BLaER1 (cell line): ENCODE results near the gene LDAH.

ENCODE experiments used
- H3K27ac ChIP-seq: shearing (Covaris generic); formaldehyde crosslinking; 2 replicates; pipeline ENCODE4 v1.8.1; 2022
- H3K27me3 ChIP-seq: shearing (Covaris generic); formaldehyde crosslinking; 2 replicates; pipeline ENCODE4 v1.8.1; 2022
- H3K36me3 ChIP-seq: shearing (Covaris generic); formaldehyde crosslinking; 2 replicates; pipeline ENCODE4 v1.8.1; 2022
- H3K4me1 ChIP-seq: shearing (Covaris generic); formaldehyde crosslinking; 2 replicates; pipeline ENCODE4 v1.8.1; 2022
- H3K4me2 ChIP-seq: shearing (Covaris generic); formaldehyde crosslinking; 2 replicates; pipeline ENCODE4 v1.8.1; 2022
- H3K4me3 ChIP-seq: shearing (Covaris generic); formaldehyde crosslinking; 2 replicates; pipeline ENCODE4 v1.8.1; 2022
- H3K9ac ChIP-seq: shearing (Covaris generic); formaldehyde crosslinking; 2 replicates; pipeline ENCODE4 v1.8.1; 2022
- H3K9me3 ChIP-seq: shearing (Covaris generic); formaldehyde crosslinking; 2 replicates; pipeline ENCODE4 v1.8.1; 2022
- H4K20me1 ChIP-seq: shearing (Covaris generic); formaldehyde crosslinking; 2 replicates; pipeline ENCODE4 v1.8.1; 2022
- Cebpa-rat ChIP-seq: shearing (Covaris generic); IDR thresholded peaks from 2 replicates; pipeline ENCODE4 v1.8.1; 2022

Gene LDAH

DNA sequence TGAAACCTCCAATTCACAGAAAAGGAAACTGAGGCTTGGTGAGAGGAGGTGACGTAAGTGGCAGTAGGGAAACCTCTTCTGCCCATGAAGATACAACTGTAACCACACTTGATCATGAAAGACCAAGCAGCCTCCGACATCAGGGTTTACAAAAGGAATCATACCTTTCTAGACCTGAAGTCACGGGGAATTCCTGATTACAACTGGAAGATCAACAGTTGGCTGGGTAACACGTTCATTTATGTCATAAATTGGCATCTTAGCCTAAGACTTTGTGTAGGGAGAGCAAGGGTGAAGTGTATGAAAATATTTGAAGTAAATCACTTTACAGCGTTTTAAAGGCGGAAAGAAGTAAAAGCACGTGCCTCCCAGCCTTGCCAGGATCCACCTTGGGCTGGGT is 172.9 kb downstream of the LDAH start:
- Histone ChIP-seq H3K4me1 (peaks cover 58% of the 10 kb centered on the region), H3K36me3 (peaks cover 6% of the 10 kb centered on the region), H3K9ac (peak overlapping the region; percentile 80), H3K27me3 (no peaks in the 10 kb centered on the region), H3K27ac (no peak overlapping the region), H3K4me2 (peak overlapping the region; percentile 98), H3K4me3 (peak overlapping the region; percentile 79), H4K20me1 (no peaks in the 10 kb centered on the region), H3K9me3 (no peaks in the 10 kb centered on the region)
- TF ChIP-seq Cebpa-rat: no peak

DNA sequence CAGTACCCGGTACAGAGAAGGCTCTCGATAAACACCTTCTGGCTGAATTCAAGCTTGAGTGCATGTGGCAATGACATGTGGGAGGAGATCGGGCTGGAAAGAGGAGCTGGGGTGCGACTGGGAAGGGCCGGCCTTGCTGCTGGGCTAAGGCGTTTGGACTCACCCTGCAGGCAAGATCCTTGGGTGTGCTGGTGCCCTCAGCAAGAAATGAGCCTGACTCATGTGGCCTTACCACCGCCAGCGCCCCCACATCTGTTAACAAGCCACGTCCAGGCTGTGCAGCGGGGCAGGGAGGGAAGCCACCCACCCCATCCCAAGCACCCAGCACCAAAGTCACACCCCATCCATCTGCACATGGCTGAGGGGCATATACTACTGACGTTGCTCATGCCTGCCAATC is 173.3 kb downstream of the LDAH start:
- Histone ChIP-seq H3K9me3 (no peaks in the 10 kb centered on the region), H3K4me2 (peak overlapping the region; percentile 98), H3K27ac (no peak overlapping the region), H3K4me1 (peaks cover 58% of the 10 kb centered on the region), H3K4me3 (peak overlapping the region; percentile 79; the same call in 1 of the 2 replicates), H3K36me3 (peaks cover 10% of the 10 kb centered on the region), H3K27me3 (no peaks in the 10 kb centered on the region), H3K9ac (no peak overlapping the region), H4K20me1 (no peaks in the 10 kb centered on the region)
- no peak for TF ChIP-seq Cebpa-rat

DNA sequence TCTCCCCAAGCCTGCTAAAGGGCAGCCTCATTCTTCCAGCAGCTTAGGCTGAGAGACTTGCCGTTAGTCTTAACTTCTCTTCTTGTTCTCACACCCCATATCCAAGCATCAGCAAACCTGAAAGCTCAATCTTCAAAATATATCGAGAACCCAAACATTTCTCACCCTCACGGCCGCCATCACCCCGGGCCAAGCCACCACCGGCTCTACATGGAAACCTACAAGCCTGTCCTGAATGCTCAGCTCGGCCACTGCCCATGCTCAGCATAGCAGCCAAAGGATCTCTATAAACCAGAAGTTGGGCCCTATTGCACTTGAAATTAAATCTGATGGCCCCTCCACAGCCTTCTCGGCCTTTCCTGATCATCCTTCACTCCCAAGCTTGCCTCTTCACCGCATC is 174.1 kb downstream of the LDAH start:
- no peak for TF ChIP-seq Cebpa-rat
- Histone ChIP-seq H3K4me1 (peaks cover 58% of the 10 kb centered on the region), H3K4me3 (no peak overlapping the region), H3K36me3 (peaks cover 17% of the 10 kb centered on the region), H3K9me3 (no peaks in the 10 kb centered on the region), H3K27ac (peak overlapping the region; percentile 19), H4K20me1 (no peaks in the 10 kb centered on the region), H3K9ac (no peak overlapping the region), H3K4me2 (peak overlapping the region; percentile 98), H3K27me3 (no peaks in the 10 kb centered on the region)

DNA sequence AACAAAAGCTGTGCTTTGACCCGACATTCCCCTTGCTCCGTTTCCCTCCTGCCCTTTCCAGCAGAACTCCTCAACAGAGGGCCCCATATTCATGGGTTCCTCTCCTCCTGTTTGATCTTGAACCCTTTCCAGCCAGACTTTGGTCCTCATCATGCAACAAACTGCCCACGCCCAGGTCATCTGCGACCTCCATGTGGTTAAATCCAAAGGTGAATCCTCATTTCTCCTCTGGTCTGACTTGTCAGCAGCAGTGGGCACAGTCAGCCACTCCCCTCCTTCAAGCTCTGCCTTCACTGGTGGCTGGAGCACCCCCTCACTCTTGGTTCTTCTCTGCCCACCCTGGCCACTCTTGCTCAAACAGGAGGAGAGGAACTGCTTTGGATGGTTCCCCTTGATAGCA is 174.7 kb downstream of the LDAH start:
- TF ChIP-seq Cebpa-rat: no peak
- peak overlapping the region; percentile 98 for H3K4me2 ChIP-seq
- peaks cover 23% of the 10 kb centered on the region for H3K36me3 ChIP-seq
- peak overlapping the region; percentile 18; the same call in 1 of the 2 replicates for H3K4me3 ChIP-seq
- H3K27ac ChIP-seq: peak overlapping the region; percentile 19
- peaks cover 58% of the 10 kb centered on the region for H3K4me1 ChIP-seq
- H3K9me3 ChIP-seq: no peaks in the 10 kb centered on the region
- H3K9ac ChIP-seq: no peak overlapping the region
- H4K20me1 ChIP-seq: peaks cover under 1% of the 10 kb centered on the region; the same call in 1 of the 2 replicates
- H3K27me3 ChIP-seq: no peaks in the 10 kb centered on the region

DNA sequence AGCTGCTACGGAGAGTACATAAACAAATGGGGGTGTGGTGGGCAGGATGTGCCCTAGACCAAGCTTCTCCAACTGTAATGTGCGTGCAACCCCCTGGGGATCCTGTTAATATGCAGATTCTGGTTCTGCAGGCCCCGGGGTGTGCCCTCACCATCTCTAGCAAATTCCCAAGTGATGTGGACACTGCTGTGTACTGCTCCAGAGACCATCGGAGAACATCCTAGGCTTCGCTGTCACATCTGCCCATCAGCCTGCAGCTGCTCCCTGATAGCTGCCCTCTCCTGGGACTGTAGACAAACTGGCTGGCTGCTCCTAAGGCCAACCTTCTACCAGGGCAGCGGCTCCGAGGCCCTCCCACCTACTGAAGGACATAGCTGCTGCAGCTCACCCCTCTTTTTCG is 175.2 kb downstream of the LDAH start:
- no peaks in the 10 kb centered on the region for H3K9me3 ChIP-seq
- TF ChIP-seq Cebpa-rat: no peak
- peaks cover 5% of the 10 kb centered on the region; the same call in 1 of the 2 replicates for H4K20me1 ChIP-seq
- H3K9ac ChIP-seq: no peak overlapping the region
- peaks cover 27% of the 10 kb centered on the region for H3K36me3 ChIP-seq
- H3K4me3 ChIP-seq: peak overlapping the region; percentile 18
- peak overlapping the region; percentile 19 for H3K27ac ChIP-seq
- H3K27me3 ChIP-seq: no peaks in the 10 kb centered on the region
- peaks cover 62% of the 10 kb centered on the region for H3K4me1 ChIP-seq
- H3K4me2 ChIP-seq: peak overlapping the region; percentile 98

DNA sequence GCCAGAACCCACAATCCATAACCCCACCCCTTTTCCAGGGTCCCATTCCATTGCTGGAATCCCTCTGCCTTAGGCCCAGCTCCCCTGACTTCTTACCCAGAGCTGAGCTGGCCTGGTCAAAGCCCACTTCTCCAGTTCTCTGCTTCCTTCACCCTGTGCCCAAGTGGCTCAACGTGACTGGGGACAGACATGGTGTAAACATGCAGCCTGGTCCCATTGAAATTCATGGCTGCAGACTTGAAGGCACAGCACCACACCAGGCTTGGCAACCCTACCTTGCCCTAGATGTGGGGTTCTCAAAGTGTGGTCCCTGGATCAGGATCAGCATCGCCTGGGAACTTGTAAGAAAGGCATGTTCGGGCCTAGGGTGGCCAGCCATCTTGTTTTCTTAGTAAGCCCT is 175.7 kb downstream of the LDAH start:
- Histone ChIP-seq H3K4me1 (peaks cover 67% of the 10 kb centered on the region), H3K4me2 (peak overlapping the region; percentile 98), H3K4me3 (peak overlapping the region; percentile 18), H4K20me1 (peaks cover 11% of the 10 kb centered on the region), H3K27me3 (no peaks in the 10 kb centered on the region), H3K36me3 (peaks cover 27% of the 10 kb centered on the region), H3K9me3 (no peaks in the 10 kb centered on the region), H3K27ac (peak overlapping the region; percentile 79), H3K9ac (peak overlapping the region; percentile 49)
- no peak for TF ChIP-seq Cebpa-rat

DNA sequence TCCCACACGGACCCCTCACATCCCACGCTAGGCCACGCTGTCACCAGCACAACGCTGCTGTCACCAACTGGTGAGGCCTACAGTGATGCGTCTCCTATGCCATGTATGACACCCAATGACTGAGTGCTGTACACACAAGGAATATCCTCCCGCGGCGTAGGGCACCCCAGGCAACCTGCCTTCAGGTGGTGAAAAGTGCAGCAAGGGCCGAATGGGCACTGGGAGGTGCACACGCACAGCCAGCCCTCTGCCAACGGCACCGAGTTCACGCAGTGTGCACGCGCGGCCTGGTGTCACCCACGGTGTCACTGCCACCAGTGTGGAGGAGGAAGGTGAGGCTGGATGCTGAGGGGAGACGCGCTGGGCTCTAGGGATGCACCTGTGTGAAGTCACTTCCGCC is 176.5 kb downstream of the LDAH start:
- Histone ChIP-seq H3K27me3 (no peaks in the 10 kb centered on the region), H3K4me2 (peak overlapping the region; percentile 98), H3K4me3 (no peak overlapping the region), H3K4me1 (peaks cover 70% of the 10 kb centered on the region), H3K36me3 (peaks cover 29% of the 10 kb centered on the region), H3K27ac (peak overlapping the region; percentile 79), H3K9ac (peak overlapping the region; percentile 49; the same call in 1 of the 2 replicates), H4K20me1 (peaks cover 18% of the 10 kb centered on the region), H3K9me3 (no peaks in the 10 kb centered on the region)
- no peak for TF ChIP-seq Cebpa-rat

DNA sequence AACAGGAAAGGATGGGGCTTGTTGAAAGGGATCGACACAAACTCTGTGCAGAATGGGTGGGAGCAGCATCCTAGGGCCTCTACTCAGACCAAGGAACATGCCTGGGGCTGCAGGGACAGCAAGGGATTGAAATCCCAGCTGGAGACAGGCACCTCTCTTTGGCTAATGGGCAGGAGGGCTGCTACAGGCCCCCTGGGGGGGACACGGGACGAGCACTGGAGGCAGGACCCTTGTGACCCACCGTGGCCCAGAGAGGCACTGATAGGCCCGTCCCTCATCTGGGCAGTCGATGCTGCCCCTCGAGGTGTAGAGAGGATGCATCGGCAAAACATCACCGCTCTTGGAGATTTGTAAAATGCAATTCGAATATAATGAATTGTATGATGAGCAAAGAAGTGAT is 177.1 kb downstream of the LDAH start:
- Histone ChIP-seq H3K4me2 (peak overlapping the region; percentile 98), H3K4me1 (peaks cover 73% of the 10 kb centered on the region), H3K27me3 (no peaks in the 10 kb centered on the region), H3K9ac (0 out of 2 replicates have a peak overlapping the region, but pooled peaks have one; percentile 20), H3K4me3 (no peak overlapping the region), H3K9me3 (no peaks in the 10 kb centered on the region), H3K36me3 (peaks cover 34% of the 10 kb centered on the region), H4K20me1 (peaks cover 25% of the 10 kb centered on the region), H3K27ac (0 out of 2 replicates have a peak overlapping the region, but pooled peaks have one; percentile 79)
- TF ChIP-seq Cebpa-rat: no peak

DNA sequence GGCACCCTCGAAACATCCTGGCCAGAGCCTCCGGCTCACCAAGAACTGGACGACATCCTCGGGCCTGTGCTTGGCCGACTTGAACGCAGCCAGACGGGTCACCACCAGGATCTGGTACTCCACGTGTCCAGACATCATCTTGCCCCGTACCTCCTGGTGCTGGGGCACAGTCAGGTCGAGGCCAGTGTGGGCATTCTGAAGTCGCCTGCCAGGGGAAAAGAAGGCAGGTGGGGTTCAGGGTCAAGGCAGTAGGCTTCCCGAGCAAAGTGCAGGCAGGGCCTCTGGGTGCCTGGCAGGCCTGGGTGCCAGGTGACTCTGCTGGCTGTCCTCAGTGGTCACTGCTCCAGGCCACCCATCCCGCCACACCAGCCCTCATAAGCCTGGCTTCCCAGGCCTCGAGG is 177.6 kb downstream of the LDAH start:
- H3K9me3 ChIP-seq: no peaks in the 10 kb centered on the region
- H4K20me1 ChIP-seq: peaks cover 29% of the 10 kb centered on the region
- no peak overlapping the region for H3K4me3 ChIP-seq
- no peak for TF ChIP-seq Cebpa-rat
- no peaks in the 10 kb centered on the region for H3K27me3 ChIP-seq
- H3K4me1 ChIP-seq: peaks cover 75% of the 10 kb centered on the region
- no peak overlapping the region for H3K4me2 ChIP-seq
- H3K27ac ChIP-seq: 0 out of 2 replicates have a peak overlapping the region, but pooled peaks have one; percentile 79
- H3K9ac ChIP-seq: no peak overlapping the region
- peaks cover 38% of the 10 kb centered on the region for H3K36me3 ChIP-seq

DNA sequence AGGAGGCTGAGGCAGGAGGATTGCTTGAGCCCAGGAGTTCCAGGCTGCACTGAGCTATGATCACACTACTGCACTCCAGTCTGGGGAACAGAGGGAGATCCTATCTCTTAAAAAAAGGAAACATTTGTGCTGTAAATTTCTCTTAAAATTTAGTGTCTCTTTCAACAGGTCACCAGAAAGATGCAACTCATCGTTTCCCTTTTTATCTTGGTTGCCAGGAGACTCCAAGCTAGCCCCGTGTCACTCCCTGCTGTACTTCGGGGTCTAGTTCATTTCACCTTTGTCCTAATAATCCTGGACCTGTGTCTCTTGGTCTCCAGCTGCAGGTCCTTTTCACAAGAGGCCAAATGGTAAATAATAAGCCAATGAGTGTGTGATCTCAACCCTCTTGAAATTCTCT is 179.1 kb downstream of the LDAH start:
- Histone ChIP-seq H3K4me1 (peaks cover 73% of the 10 kb centered on the region), H3K27me3 (no peaks in the 10 kb centered on the region), H3K36me3 (peaks cover 53% of the 10 kb centered on the region), H3K9me3 (no peaks in the 10 kb centered on the region), H3K4me2 (no peak overlapping the region), H3K4me3 (no peak overlapping the region), H4K20me1 (peaks cover 42% of the 10 kb centered on the region), H3K9ac (no peak overlapping the region), H3K27ac (no peak overlapping the region)
- TF ChIP-seq Cebpa-rat: no peak

DNA sequence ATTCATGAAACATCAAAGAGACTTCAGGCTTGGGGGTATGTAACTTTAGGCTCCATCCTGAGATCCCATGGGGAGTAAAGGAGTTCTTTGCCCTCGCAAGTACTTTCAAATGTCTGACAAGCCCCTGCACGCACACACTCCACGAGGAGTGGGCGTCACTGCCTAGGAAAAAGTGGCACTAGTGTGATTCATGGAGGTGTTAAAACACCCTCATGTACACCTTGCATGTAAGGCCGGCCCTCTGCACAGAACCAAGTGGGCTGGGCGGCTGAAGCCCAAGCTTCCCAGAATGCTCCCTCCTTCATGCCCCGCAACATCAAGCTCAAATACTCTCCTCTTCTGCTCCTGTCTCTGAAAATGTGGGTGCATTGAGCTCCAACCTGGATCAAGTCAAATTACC is 179.8 kb downstream of the LDAH start:
- no peak for TF ChIP-seq Cebpa-rat
- no peak overlapping the region for H3K27ac ChIP-seq
- H3K27me3 ChIP-seq: no peaks in the 10 kb centered on the region
- H3K9ac ChIP-seq: 0 out of 2 replicates have a peak overlapping the region, but pooled peaks have one; percentile 10
- H3K9me3 ChIP-seq: no peaks in the 10 kb centered on the region
- peaks cover 50% of the 10 kb centered on the region for H4K20me1 ChIP-seq
- no peak overlapping the region for H3K4me2 ChIP-seq
- H3K4me1 ChIP-seq: peaks cover 71% of the 10 kb centered on the region
- no peak overlapping the region for H3K4me3 ChIP-seq
- peaks cover 61% of the 10 kb centered on the region for H3K36me3 ChIP-seq
